GM18511 (cell line): ENCODE data around the gene SNRNP35.
A peak's percentile ranks its signal among the peaks of the same experiment; 100 is the strongest.
"Not testable (repeated sequence)": the region's sequence is repeated elsewhere in the genome, so short reads cannot be mapped to it uniquely, and the experiment has no call there.

Experiments used
- ATAC-seq: cut with Tn5 transposase; IDR thresholded peaks from one replicate; pipeline ENCODE4 v1.9.1; 2021; ENCODE audit warnings: mild to moderate bottlenecking, moderate library complexity; ENCODE audit not compliant: unreplicated experiment

The SNRNP35 gene, protein sequence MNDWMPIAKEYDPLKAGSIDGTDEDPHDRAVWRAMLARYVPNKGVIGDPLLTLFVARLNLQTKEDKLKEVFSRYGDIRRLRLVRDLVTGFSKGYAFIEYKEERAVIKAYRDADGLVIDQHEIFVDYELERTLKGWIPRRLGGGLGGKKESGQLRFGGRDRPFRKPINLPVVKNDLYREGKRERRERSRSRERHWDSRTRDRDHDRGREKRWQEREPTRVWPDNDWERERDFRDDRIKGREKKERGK

DNA sequence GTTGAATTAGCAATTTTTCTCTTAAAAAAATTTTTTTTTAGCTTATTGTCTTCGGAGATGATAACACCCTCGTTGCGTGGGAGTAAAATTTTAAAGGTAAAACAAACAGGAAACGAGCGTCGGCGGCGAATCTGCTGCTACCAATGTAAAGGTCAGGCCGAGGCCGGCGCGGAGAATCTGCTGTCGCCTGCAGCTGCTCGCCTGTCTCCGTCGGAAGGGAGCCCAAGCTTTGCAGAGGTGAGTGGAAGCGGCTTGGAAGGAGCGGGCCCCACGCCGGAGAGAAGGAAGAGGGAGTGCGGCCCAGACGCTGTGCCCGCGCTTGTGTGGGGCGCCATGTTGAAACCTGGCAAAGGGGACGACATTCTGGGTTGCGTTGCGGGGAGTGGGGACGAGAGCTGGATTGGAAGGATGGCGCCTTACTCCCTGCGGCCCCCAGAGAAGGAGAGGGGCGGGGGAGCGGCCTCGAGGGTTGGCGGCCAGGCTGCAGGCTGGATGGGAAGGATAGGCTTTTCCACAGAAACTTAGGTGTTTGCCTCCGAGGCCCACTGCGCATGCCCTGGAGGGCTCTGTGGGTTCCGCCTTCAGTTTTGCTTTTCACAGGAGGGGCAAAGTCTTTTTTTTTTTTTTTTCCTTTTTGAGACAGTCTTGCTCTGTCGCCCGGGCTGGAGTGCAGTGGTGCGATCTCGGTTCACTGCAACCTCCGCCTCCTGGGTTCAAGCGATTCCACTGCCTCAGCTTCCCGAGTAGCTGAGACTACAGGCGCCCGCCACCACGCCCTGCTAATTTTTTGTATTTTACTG lies at the start of gene SNRNP35:
Gene SNRNP35, plus strand, starts transcription at position 160 of the 800 bp plus-strand sequence. CDS start 7,402 bp downstream, outside the sequence.
- ATAC-seq: peak; percentile 73

DNA sequence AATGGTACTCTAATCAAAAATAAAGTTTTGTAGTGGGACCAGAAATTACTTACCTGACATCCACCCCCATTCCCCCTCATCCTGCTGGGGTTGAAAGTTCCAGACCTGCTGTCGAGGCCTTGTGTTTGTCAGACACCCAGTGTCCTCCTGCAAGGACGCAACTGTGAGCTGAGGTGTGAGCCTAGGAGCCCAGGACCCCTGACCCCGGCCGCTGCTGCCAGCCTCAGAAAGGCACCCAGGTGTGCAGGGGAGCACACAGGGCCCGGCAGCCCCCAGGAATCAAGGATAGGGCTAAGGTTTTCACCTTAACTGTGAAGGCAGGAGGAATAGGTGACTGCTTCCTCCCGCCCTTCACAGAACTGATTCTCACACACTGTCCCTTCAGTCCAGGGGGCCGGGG lies 49.3 kb upstream of the SNRNP35 start:
- ATAC-seq: not testable (repeated sequence)

DNA sequence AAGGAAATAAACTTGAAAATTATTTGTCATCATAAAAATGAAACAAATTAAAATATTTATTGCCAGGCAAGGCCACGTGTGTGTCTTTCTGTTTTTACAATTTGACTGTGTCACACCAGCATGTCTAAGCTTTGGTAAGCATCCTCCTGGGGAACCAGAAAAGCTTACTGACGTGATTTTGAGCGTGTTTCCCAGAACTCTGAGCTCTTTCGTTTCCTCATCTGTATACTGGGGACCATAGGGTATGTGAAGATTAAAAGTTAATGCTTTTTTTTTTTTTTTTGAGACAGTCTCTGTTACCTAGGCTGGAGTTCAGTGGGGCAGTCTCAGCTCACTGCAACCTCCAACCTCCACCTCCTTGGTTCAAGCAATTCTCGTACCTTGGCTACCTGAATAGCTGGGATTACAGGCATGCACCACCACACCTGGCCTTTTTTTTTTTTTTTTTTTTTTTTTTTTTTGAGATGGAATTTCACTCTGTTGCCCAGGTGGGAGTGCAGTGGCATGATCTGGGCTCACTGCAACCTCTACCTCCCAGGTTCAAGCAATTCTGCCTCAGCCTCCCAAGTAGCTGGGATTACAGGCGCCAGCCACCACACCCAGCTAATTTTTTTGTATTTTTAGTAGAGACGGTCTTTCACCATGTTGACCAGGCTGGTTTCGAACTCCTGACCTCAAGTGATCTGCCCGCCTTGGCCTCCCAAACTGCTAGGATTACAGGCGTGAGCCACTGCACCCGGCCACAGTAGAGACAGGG lies 48.5 kb upstream of the SNRNP35 start:
- ATAC-seq: not testable (repeated sequence)

DNA sequence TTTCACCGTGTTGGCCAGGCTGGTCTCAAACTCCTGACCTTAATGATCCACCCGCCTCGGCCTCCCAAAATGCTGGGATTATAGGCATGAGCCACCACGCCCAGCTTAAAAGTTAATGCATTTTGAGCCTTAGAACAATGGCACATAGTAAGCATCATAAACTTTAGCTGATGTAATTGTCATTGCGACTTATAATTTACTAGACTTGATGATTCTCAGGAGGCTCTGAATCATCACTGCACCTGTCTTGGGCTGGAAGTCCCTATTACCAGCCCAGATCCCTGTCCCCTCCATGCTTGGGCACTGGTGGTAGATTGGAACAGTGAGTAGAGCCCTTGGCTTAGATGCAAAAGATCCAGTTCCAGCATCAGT lies 47.9 kb upstream of the SNRNP35 start:
- no peak for ATAC-seq

DNA sequence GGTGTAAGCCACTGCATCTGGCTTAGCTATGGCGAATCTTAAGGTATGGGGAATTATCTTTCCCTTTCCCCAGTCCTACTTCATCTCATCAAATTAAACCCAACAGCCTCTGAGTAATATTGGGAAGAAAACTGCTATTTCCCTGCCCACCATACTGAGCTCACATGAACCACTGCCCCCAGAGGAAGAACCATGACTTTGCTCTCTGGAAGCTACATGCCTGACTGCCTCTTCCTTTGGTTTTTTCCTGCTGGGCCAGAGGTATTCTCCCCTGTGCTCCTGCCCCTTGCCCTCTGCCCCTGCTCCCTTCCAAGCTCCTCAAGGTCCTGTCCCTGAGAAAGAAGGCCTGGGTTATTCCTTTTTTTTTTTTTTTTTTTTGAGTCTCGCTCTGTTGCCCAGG lies 36.6 kb upstream of the SNRNP35 start:
- ATAC-seq: no peak

DNA sequence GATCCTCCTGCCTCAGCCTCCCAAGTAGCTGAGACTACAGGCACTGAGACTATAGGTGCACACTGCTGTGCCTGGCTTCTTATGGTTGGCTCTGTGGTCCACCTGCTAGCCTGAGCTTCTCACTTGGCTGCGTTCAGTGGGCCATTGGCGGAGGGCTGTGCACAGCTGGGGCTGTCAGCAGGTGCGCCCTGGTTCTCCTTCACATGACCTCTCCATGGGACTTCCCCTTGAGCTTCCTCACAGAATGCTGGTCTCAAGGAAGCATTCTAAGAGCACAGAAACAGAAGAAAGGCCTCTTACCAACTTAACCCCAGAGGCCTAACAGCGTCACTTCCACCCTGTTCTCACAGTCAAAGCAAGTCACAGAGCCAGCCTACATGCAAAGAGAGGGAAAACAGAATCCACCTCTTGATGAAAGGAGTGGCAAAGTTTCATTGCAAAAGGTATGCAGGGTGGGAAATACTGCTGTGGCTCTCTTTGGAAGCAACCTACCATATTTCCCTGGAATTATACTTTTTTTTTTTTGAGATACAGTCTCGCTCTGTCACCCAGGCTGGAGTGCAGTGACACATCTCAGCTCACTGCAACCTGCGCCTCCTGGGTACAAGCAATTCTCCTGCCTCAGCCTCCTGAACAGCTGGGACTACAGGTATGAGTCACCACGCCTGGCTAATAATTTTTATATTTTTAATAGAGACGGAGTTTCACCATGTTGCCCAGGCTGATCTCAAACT lies 30.7 kb upstream of the SNRNP35 start:
- peak; percentile 94 for ATAC-seq

DNA sequence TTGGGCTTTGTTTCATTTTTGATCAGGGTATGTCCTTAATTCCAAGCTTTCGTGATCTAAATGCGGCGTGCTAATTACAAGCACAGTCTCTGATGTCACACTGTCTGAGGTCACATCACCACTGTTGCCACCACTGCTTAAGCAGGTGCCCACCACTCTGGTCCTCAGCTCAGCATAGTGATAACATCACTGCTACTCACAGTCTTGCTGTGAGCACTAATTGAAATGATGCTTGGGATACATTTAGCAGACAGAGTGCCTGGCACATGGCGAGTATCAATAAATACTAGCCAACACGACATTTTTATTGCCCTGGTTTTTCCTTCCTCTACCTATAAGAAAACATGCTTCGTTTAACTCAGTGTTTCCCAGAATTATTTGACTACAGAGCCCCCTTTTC lies 29.3 kb upstream of the SNRNP35 start:
- ATAC-seq: no peak

DNA sequence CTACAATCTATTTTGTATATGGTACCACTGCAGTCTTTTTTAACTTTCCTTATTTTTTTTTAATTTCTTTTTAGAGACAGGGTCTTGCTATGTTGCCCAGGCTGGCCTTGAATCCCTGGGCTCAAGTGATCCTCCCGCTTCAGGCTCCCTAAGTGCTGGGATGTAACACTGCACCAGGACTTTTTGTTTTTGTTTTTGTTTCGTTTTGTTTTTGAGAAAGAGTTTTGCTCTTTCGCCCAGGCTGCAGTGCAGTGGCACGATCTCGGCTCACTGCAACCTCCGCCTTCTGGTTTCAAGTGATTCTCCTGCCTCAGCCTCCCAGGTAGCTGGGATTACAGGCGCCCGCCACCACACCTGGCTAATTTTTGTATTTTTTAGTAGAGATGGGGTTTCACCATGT lies 28.8 kb upstream of the SNRNP35 start:
- not testable (repeated sequence) for ATAC-seq

DNA sequence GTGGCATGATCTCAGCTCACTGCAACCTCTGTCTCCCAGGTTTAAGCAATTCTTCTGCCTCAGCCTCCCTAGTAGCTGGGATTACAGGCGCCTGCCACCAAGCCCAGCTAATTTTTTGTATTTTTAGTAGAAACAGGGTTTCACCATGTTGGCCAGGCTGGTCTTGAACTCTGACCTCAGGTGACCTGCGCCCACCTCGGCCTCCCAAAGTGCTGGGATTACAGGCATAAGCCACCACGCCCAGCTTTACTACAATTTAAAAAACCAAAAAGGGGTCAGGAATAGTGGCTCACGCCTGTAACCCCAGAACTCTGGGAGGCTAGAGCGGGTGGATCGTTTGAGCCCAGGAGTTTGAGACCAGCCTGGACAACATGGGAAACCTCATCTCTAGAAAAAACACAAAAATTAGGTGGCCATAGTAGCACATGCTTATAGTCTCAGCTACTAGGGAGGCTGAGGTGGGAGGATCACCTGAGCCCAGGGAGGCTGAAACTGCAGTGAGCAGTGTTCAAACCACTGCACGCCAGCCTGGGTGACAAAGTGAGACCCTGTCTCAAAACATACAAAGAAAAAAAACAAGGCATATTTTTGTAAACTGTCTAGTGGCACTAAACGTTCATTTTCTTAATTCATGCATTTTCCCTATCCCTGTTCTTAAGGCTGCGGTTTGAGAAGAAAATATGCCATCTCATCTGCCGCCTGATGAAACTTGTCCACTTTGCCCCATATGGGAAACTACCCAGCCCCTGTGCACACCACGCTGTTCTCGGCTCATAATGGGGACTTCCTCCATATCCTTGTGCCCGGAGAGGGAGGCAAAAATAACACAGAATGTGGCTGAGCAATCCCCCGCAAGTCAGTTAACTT lies 25.8 kb upstream of the SNRNP35 start:
- not testable (repeated sequence) for ATAC-seq

DNA sequence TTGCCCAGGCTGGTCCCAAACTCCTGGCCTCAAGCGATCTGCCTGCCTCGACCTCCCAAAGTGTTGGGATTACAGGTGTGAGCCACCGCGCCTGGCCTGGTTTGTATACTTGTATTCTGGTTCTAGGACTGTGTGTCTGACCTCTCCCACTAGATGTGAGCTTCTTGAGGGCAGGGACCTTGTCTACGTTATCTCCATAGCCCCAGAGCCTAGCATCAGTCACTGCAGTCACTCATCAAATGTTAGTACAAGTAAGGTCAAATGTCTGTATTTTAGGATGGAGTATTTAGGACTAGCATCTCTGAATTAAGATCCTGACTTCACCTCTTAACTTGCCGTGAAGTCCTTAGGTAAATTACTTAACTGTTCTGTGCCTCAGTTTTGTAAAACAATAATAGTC lies 24.3 kb upstream of the SNRNP35 start:
- ATAC-seq: no peak

DNA sequence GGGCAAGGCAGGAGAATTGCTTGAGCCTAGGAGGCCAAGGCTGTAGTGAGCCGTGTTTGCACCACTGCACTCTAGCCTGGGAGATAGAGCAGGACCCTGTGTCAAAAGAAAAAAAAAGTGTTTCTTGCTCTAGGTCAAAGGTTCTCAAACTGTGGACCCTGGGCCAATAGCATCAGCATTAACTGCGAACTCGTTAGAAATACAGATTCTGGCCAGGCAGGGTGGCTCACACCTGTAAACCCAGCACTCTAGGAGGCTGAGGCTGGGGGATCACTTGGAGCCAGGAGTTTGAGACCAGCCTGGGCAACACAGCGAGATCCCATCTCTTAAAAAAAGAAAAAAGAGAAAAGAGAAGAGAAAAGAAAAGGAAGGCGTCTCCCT lies 22.3 kb upstream of the SNRNP35 start:
- ATAC-seq: no peak

DNA sequence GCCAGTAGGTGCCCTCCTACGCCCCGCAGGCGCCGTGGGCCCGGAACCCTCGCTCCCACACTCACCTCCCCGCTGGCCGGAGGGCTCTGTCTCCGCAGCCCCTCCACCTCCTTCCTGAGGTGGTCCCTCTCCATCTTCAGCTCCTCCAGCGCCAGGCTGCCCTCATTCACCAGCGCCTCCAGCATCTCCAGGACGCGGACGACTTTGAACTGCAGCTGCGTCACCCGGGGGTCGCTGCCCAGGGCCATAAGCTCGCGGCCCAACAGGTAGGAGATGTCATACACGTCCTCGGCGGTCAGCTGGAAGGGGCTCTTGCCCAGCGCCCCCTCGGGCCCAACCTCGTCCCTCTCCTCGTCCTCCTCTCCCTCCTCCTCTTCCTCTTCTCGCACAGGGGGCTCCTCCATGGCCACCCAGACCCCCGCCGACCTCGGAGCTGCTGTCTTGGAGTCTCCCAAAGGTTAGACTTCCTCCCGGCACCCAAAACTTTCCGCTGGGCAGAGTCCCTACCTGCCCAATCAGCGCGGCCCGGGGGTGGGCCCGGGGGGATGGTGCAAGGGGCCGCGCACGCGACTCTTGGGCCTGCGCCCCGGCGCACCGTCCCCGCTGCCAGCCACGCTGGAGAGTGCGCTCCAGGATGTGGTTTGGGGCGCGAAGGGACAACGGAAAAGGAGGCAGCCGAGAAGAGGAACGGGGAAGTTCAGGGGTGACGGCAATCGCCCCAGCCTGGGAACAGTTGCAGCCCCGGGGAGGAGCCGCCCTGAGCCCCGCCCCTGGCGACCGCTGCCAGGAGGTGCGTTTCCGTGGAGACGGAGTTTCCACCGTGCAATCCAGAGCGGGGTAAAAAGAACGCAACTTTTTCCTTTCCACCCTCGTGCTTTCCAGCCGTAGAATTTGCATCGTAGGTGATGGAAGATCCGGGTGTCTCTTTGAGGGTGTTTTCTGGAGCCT lies 21.6 kb upstream of the SNRNP35 start, which contains the start of gene RILPL2:
Gene RILPL2, minus strand, starts transcription at position 668 of the 948 bp plus-strand sequence. Its CDS starts 264 bp downstream, at position 404.
- peak; percentile 74 for ATAC-seq

DNA sequence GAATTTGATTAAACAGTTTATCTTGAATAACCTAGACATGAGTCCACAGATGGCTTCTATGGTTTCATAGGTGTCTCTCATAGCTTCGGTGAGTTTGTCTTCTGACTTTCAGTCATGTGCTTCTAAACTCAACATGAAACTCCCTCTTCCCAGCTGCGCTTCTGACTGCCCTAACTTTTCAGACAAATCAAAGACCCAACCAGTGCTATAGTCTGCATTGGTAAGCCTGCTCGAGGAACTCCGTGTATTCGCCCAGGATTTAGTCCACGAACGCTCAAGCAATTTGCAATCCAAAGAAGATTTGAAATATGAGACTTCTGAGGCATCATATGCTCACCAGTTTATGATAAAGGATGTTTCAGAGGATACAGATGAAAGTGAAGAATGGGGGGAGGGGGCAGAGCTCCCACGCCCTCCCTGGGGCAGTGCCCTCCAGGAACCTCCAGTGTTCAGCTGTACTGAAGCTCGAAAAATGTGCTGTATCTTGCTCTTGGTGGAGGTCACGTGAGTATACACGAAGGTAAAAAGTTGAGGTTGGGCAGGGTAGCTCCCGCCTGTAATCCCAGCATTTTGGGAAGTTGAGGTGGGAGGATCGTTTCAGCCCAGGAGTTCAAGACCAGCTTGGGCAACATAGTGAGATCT lies 16.3 kb upstream of the SNRNP35 start:
- ATAC-seq: no peak

DNA sequence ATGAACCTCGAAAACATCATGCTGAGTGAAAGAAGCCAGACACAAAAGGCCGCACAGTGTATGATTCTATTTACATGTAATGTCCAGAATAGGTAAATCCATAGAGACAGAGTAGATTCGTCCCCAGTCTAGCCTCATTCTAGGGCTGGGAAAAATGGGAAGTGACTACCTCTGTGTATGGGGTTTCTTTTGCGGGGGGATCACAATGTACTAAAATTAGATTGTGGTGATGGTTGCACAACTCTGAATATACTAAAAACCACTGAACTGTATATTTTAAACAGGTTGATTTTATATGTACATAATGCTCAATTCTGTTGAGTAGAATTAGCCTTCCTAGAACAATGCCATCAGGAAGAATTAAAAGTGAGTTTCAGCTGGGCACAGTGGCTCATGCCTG lies 15.2 kb upstream of the SNRNP35 start:
- no peak for ATAC-seq

DNA sequence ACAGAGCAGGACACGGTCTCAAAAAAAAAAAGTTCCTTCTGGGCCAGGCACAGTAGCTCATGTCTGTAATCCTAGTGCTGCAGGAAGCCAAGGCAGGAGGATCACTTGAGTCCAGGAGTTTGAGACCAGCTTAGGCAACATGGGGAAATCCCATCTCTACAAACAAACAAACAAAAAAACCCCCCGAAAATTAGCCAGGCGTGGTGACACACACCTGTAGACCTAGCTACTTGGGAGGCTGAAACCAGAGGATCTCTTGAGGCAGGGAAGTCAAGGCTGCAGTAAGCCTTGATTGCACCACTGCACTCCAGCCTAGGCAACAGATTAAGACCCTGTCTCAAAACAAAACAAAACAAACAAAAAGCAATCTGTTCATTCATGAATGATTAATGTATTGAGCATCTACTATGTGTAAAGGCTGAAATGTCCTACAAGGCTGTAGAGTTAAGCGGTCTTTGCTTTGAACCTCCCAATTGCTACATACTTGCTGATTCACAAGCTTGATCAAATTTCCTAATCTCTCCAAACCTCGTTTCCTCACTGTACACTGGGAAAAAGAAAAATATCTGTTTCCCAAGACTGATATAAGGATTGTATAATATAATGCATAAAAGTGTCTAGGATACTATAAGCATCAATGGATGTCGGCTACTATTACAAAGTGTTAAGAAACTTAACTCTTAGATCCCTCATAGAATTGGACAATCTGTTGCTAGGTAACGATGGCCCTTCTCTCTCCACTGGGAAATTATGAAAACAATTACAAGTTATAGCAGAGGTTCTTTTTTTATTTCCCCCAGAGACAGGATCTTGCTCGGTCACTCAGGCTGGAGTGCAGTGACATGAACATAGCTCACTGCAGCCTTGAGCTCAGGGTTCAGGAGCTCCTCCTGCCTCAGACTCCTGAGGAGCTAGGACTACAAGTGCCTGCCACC lies 13.6 kb upstream of the SNRNP35 start:
- no peak for ATAC-seq

DNA sequence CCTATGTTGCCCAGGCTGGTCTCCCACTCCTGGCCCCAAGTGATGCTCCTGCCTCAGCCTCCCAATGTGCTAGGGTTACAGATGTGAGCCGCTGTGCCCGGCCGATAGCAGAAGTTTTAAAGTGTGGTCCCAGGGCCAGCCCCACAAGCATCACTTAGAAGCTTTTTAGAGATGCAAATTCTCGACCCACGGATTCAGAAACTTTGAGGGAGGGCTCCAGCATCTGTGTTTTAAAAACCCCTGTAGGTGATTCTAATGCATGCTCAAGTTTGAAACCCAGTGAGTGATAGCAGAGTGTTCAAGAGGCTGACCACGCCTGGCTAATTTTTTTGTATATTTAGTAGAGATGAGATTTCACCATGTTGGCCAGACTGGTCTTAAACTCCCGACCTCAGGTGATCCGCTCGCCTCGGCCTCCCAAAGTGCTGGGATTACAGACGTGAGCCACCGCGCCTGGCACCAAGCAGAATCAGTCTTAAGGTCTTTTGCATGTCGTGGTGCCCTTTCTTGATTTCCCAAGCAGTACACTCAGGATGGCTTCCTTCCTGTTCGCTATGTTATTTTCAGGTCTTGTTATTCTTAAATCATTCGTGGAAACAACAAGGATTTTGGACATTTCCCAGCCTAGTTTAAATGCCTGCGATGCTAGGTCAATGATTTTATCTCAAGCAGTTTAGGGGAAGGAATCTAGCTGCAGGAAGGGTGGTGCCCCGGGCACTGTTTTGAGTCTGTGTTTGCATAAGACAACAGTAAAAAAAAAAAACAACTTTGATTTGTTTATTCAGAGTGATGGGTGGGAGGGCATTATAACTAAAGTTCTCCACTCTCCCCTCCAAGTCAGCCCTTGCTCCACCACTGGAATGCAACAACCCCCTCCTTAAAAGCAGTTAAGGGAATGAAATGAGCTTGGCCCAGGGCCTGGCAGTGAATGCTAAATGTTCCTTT lies 12.3 kb upstream of the SNRNP35 start:
- no peak for ATAC-seq
